ENCODE measurements around the gene TTLL3. TPM values are rescaled to one million over a fixed set of nuclear protein-coding genes. Genes with fewer than 3 reads are reported as not detected.

TTLL3 gene
- polyA plus RNA-seq, 1 donor, result 97.4 TPM

GRCh38 chr3:9791127-9791526 lies 18.9 kb upstream of the TTLL3 start:
- H3K4me3 ChIP-seq (ENCODE audit: low read length), result no peak overlapping the region
- H3K9me3 ChIP-seq (ENCODE audit: control insufficient read depth, low read depth, low read length), result no peaks in the 10 kb centered on the region
- peaks cover 42% of the 10 kb centered on the region for H3K36me3 ChIP-seq (ENCODE audit: control insufficient read depth, insufficient read depth, low read length)
- DNase-seq, result no peak
- H3K27me3 ChIP-seq (ENCODE audit: control insufficient read depth, insufficient read depth, low read length), result no peaks in the 10 kb centered on the region
- peaks cover 6% of the 10 kb centered on the region for H3K4me1 ChIP-seq (ENCODE audit: control insufficient read depth, insufficient read depth, low read length)
- WGBS (ENCODE audit: insufficient coverage, low lambda C conversion rate), result 100% methylated on average over 1 of the region's 11 CpGs
- no peak overlapping the region for H3K27ac ChIP-seq (ENCODE audit: low read length)

DNA sequence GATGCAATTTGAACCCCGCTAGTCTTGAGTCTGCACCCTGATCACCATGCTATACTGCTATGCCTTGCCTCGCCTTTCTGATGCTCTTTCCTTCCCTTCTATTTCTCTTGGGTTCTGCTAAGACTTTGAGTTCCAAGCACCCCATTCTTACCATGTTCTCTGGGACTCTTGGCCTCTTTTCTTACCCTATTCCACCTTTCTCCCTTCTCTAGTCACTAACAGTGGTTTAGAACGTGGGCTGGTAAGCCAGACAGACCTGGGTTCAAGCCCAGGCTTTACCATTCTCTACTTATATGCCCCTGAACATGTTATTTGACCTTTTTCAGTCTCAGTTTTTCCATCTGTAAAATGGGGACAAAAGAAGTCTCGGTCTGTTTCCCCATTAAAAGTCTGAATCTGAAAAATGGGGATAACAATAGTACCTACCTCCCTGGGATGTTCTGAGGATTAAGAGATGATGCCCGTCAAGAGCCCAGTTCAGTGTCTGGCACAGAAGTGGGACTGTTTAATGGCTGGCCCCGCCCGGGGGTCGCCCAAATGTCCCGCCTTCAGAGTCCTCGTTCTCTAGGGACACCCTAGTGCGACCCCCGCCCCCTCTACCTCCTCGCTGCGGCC lies 18.2 kb upstream of the TTLL3 start:
- H3K36me3 ChIP-seq (ENCODE audit: control insufficient read depth, insufficient read depth, low read length), result peaks cover 35% of the 10 kb centered on the region
- no peak for DNase-seq
- no peaks in the 10 kb centered on the region for H3K9me3 ChIP-seq (ENCODE audit: control insufficient read depth, low read depth, low read length)
- no peaks in the 10 kb centered on the region for H3K27me3 ChIP-seq (ENCODE audit: control insufficient read depth, insufficient read depth, low read length)
- WGBS (ENCODE audit: insufficient coverage, low lambda C conversion rate), result 29% methylated on average over 1 of the region's 14 CpGs
- peaks cover 6% of the 10 kb centered on the region for H3K4me1 ChIP-seq (ENCODE audit: control insufficient read depth, insufficient read depth, low read length)
- H3K4me3 ChIP-seq (ENCODE audit: low read length), result peak overlapping the region; percentile 95
- H3K27ac ChIP-seq (ENCODE audit: low read length), result peak overlapping the region; percentile 91

GRCh38 chr3:9792405-9793160 lies 17.5 kb upstream of the TTLL3 start, which contains the start of the genes ARPC4 and TADA3:
Gene ARPC4, plus strand, starts transcription at chr3:9793082. Its CDS starts 40 bp downstream, at chr3:9793122.
Gene TADA3, minus strand, starts transcription at chr3:9792473. Its CDS starts 1,007 bp downstream, at chr3:9791466.
- no peaks in the 10 kb centered on the region for H3K9me3 ChIP-seq (ENCODE audit: control insufficient read depth, low read depth, low read length)
- DNase-seq, result peak; percentile 91 to 98
- H3K4me1 ChIP-seq (ENCODE audit: control insufficient read depth, insufficient read depth, low read length), result peaks cover 6% of the 10 kb centered on the region
- H3K27ac ChIP-seq (ENCODE audit: low read length), result peak within 1 kb of the TSS; percentile 91
- 0% methylated on average over 1 of the region's 65 CpGs for WGBS (ENCODE audit: insufficient coverage, low lambda C conversion rate)
- no peaks in the 10 kb centered on the region for H3K27me3 ChIP-seq (ENCODE audit: control insufficient read depth, insufficient read depth, low read length)
- H3K36me3 ChIP-seq (ENCODE audit: control insufficient read depth, insufficient read depth, low read length), result peaks cover 35% of the 10 kb centered on the region
- peak within 1 kb of the TSS; percentile 95 for H3K4me3 ChIP-seq (ENCODE audit: low read length)

- H3K27me3 ChIP-seq (ENCODE audit: control insufficient read depth, insufficient read depth, low read length), result no peaks in the 10 kb centered on the region
- peak overlapping the region; percentile 95 for H3K4me3 ChIP-seq (ENCODE audit: low read length)
- H3K9me3 ChIP-seq (ENCODE audit: control insufficient read depth, low read depth, low read length), result no peaks in the 10 kb centered on the region
- no CpG with 5 or more reads among the region's 23 CpGs for WGBS (ENCODE audit: insufficient coverage, low lambda C conversion rate)
- H3K36me3 ChIP-seq (ENCODE audit: control insufficient read depth, insufficient read depth, low read length), result peaks cover 42% of the 10 kb centered on the region
- DNase-seq, result peak; percentile 68 to 83
- peak overlapping the region; percentile 91 for H3K27ac ChIP-seq (ENCODE audit: low read length)
- peaks cover 6% of the 10 kb centered on the region for H3K4me1 ChIP-seq (ENCODE audit: control insufficient read depth, insufficient read depth, low read length)
These were observed 16.8 kb upstream of the TTLL3 start for GRCh38 chr3:9793161-9793781.

DNA sequence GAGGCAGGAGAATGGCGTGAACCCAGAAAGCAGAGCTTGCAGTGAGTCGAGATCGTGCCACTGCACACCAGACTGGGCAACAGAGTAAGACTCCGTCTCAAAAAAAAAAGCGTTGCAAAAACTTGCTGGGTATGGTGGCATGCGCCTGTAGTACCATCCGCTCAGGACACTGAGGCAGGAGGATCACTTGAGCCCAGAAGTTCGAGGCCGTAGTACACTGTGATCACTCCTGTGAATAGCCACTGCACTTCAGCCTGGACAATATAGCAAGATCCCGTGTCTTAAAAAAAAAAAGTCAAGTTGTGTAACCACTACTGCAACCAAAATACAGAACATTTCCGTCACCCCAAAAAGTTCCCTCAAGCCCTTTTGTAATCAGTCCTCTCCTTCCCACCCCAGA lies 15.7 kb upstream of the TTLL3 start:
- no peaks in the 10 kb centered on the region for H3K27me3 ChIP-seq (ENCODE audit: control insufficient read depth, insufficient read depth, low read length)
- 100% methylated on average over 2 of the region's 11 CpGs for WGBS (ENCODE audit: insufficient coverage, low lambda C conversion rate)
- no peak overlapping the region for H3K27ac ChIP-seq (ENCODE audit: low read length)
- H3K4me3 ChIP-seq (ENCODE audit: low read length), result no peak overlapping the region
- H3K36me3 ChIP-seq (ENCODE audit: control insufficient read depth, insufficient read depth, low read length), result peaks cover 47% of the 10 kb centered on the region
- peaks cover 6% of the 10 kb centered on the region for H3K4me1 ChIP-seq (ENCODE audit: control insufficient read depth, insufficient read depth, low read length)
- H3K9me3 ChIP-seq (ENCODE audit: control insufficient read depth, low read depth, low read length), result no peaks in the 10 kb centered on the region
- no peak for DNase-seq

GRCh38 chr3:9795207-9795606 lies 14.9 kb upstream of the TTLL3 start:
- H3K4me3 ChIP-seq (ENCODE audit: low read length), result no peak overlapping the region
- WGBS (ENCODE audit: insufficient coverage, low lambda C conversion rate), result 100% methylated on average over 1 of the region's 5 CpGs
- no peaks in the 10 kb centered on the region for H3K9me3 ChIP-seq (ENCODE audit: control insufficient read depth, low read depth, low read length)
- no peak overlapping the region for H3K27ac ChIP-seq (ENCODE audit: low read length)
- DNase-seq, result no peak
- peaks cover 6% of the 10 kb centered on the region for H3K4me1 ChIP-seq (ENCODE audit: control insufficient read depth, insufficient read depth, low read length)
- H3K36me3 ChIP-seq (ENCODE audit: control insufficient read depth, insufficient read depth, low read length), result peaks cover 49% of the 10 kb centered on the region
- H3K27me3 ChIP-seq (ENCODE audit: control insufficient read depth, insufficient read depth, low read length), result no peaks in the 10 kb centered on the region

- Histone ChIP-seq H3K27ac (ENCODE audit: low read length) (no peak overlapping the region), H3K4me3 (ENCODE audit: low read length) (no peak overlapping the region), H3K9me3 (ENCODE audit: control insufficient read depth, low read depth, low read length) (no peaks in the 10 kb centered on the region), H3K4me1 (ENCODE audit: control insufficient read depth, insufficient read depth, low read length) (peaks cover 3% of the 10 kb centered on the region), H3K36me3 (ENCODE audit: control insufficient read depth, insufficient read depth, low read length) (peaks cover 57% of the 10 kb centered on the region), H3K27me3 (ENCODE audit: control insufficient read depth, insufficient read depth, low read length) (no peaks in the 10 kb centered on the region)
- whole genome bisulfite sequencing (ENCODE audit: insufficient coverage, low lambda C conversion rate), result no CpG with 5 or more reads among the region's 12 CpGs
- DNase-seq, result no peak
These were observed 12.7 kb upstream of the TTLL3 start for GRCh38 chr3:9797196-9797945.

DNA sequence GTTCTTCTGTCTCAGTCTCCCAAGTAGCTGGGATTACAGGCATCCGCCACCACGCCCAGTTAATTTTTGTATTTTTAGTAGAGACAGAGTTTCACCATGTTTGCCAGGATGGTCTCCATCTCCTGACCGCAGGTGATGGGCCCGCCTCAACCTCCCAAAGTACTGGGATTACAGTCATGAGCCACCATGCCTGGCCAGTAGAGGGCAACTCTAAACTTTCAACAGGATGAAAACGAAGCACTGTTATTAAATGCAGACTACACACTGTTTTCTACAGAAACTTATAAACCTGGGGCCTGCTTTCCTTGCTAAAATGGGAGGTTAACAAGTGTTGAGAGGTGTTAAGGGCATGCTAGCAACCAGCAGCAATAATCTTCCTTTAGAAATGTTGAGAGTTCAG lies 9.5 kb upstream of the TTLL3 start:
- H3K36me3 ChIP-seq (ENCODE audit: control insufficient read depth, insufficient read depth, low read length), result peaks cover 73% of the 10 kb centered on the region
- no peaks in the 10 kb centered on the region for H3K27me3 ChIP-seq (ENCODE audit: control insufficient read depth, insufficient read depth, low read length)
- no CpG with 5 or more reads among the region's 5 CpGs for WGBS (ENCODE audit: insufficient coverage, low lambda C conversion rate)
- no peaks in the 10 kb centered on the region for H3K9me3 ChIP-seq (ENCODE audit: control insufficient read depth, low read depth, low read length)
- H3K27ac ChIP-seq (ENCODE audit: low read length), result no peak overlapping the region
- no peak overlapping the region for H3K4me3 ChIP-seq (ENCODE audit: low read length)
- H3K4me1 ChIP-seq (ENCODE audit: control insufficient read depth, insufficient read depth, low read length), result peaks cover 8% of the 10 kb centered on the region
- no peak for DNase-seq

DNA sequence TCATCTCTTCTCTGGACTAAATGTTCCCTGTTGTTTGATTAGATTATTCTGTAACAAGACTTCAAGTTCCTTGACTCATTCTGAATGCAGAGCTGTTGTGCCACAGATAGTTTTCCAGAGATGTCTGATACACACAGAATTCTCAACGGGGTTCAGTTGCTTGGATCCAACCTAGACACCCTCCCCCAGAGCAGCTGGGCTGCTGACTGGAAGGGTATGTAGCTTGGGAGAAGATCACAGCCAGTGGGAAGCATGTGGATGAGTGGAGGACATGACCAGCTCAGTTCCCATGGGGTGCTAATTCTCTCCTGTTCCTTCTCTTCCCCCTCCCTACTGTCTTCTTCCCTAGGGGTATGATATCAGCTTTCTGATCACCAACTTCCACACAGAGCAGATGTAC lies 6.6 kb upstream of the TTLL3 start:
- Histone ChIP-seq H3K9me3 (ENCODE audit: control insufficient read depth, low read depth, low read length) (no peaks in the 10 kb centered on the region), H3K36me3 (ENCODE audit: control insufficient read depth, insufficient read depth, low read length) (peaks cover 81% of the 10 kb centered on the region), H3K27me3 (ENCODE audit: control insufficient read depth, insufficient read depth, low read length) (no peaks in the 10 kb centered on the region), H3K4me3 (ENCODE audit: low read length) (no peak overlapping the region), H3K27ac (ENCODE audit: low read length) (no peak overlapping the region), H3K4me1 (ENCODE audit: control insufficient read depth, insufficient read depth, low read length) (peaks cover 14% of the 10 kb centered on the region)
- WGBS (ENCODE audit: insufficient coverage, low lambda C conversion rate), result no CpG with 5 or more reads among the region's 1 CpG
- no peak for DNase-seq

GRCh38 chr3:9804996-9805395 lies 5.1 kb upstream of the TTLL3 start:
- Histone ChIP-seq H3K36me3 (ENCODE audit: control insufficient read depth, insufficient read depth, low read length) (peaks cover 67% of the 10 kb centered on the region), H3K9me3 (ENCODE audit: control insufficient read depth, low read depth, low read length) (no peaks in the 10 kb centered on the region), H3K27ac (ENCODE audit: low read length) (peak overlapping the region; percentile 8), H3K4me3 (ENCODE audit: low read length) (no peak overlapping the region), H3K4me1 (ENCODE audit: control insufficient read depth, insufficient read depth, low read length) (peaks cover 25% of the 10 kb centered on the region), H3K27me3 (ENCODE audit: control insufficient read depth, insufficient read depth, low read length) (no peaks in the 10 kb centered on the region)
- peak; percentile 59 to 83 for DNase-seq
- WGBS (ENCODE audit: insufficient coverage, low lambda C conversion rate), result 33% methylated on average over 1 of the region's 5 CpGs

Measured in large intestine (tissue), 3 donors.